Activated naive CD4-positive, alpha-beta T cell treated with anti-CD3 and anti-CD28 coated beads for 36 hours (primary cell): Measurements from ENCODE around the gene PCK1. TPM values are rescaled to one million over a fixed set of nuclear protein-coding genes. Genes with fewer than 3 reads are reported as not detected.

Experiments used
- CTCF ChIA-PET: fragments of 350-600 bp; sonication (Branson Sonifier 250); formaldehyde crosslinking; loops from one replicate; lab custom pipeline; 2021; ENCODE audit warnings: antibody characterized with exemption; lab: Charles Lee
- DNase-seq: peaks from one replicate; pipeline ENCODE4 v3.0.0-alpha.2; 2020
- H3K27ac Mint-ChIP-seq: one replicate; pipeline ENCODE4 v1.8.0; 2021; ENCODE audit warnings: mild to moderate bottlenecking, mixed read lengths
- H3K27me3 Mint-ChIP-seq: one replicate; pipeline ENCODE4 v1.8.0; 2021; ENCODE audit warnings: low read depth, mixed read lengths
- H3K36me3 Mint-ChIP-seq: one replicate; pipeline ENCODE4 v1.8.0; 2021; ENCODE audit warnings: low read depth, mixed read lengths
- H3K4me1 Mint-ChIP-seq: one replicate; pipeline ENCODE4 v1.8.0; 2021; ENCODE audit warnings: low read depth, mixed read lengths
- H3K4me3 Mint-ChIP-seq: one replicate; pipeline ENCODE4 v1.8.0; 2021; ENCODE audit warnings: mild to moderate bottlenecking, moderate library complexity, mixed read lengths
- H3K9me3 Mint-ChIP-seq: one replicate; pipeline ENCODE4 v1.8.0; 2021; ENCODE audit warnings: mixed read lengths
- intact Hi-C: fragments of 100-400 bp; cut with micrococcal nuclease; formaldehyde crosslinking; loops from one replicate; pipeline ENCODE4 v1.15.1; 2023
- total RNA-seq, 2 experiments: library from RNA; stranded (reverse); gene quantifications; one replicate each; pipeline ENCODE4 v1.2.3, GENCODE V29; 2021

The PCK1 gene
- total RNA-seq, 2 experiments from 2014 or later = not detected

DNA sequence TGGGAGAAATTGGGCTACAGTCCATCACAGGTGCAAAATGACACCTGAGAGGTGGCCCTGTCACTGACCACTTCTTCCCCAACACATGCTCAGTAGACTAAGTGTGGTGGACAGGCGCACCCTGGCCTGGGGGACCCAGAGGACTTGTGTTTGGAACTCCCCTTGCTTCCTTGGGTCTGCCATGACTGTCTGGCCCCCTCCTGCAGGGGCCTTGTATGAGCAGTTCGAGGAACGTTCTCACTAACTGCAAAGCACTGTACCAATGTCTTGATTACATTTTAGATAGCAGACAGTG lies 4.0 kb upstream of the PCK1 start:
- no peaks in the 10 kb centered on the region for H3K4me1 Mint-ChIP-seq
- CTCF ChIA-PET = no interaction called here
- H3K36me3 Mint-ChIP-seq = no peaks in the 10 kb centered on the region
- H3K4me3 Mint-ChIP-seq = no peak overlapping the region
- no peak overlapping the region for H3K27ac Mint-ChIP-seq
- H3K27me3 Mint-ChIP-seq = peaks cover 9% of the 10 kb centered on the region
- H3K9me3 Mint-ChIP-seq = no peaks in the 10 kb centered on the region
- DNase-seq = no peak
- intact Hi-C loops = no loop called here

DNA sequence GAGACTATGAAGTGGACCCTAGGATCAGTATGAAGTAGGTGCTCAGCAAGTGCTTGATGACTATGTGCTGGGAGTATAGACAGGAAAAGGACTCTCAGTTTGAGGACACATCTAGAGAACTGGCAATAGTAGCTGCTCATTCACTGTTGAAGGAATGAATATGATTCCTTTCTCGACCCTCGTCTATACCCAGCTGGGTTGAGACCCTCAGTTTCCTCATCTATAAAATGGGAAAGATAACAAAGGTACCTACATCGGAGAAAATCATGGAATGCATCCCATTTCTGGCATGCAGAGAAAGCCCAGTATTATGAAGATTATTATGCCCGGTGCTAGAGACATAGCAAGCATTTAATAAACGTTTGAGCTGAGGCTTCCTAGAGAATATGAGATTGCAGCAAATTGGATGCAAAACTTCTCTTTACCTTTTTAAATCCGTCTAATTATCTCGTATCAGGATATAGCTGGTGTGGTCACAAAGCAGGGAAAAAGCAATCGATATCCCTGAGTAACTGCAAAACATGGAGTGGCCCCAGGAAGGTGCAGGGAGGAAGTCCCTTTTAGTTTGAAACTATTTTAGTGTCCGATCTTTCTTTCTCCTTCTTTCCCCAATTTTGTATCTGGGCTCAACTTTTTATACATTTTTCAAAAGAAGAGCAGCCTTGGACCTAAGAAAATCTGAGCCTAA lies 2.8 kb upstream of the PCK1 start:
- CTCF ChIA-PET = no interaction called here
- no peak for DNase-seq
- Mint-ChIP-seq H3K4me1 (no peaks in the 10 kb centered on the region), H3K36me3 (no peaks in the 10 kb centered on the region), H3K27me3 (peaks cover 9% of the 10 kb centered on the region), H3K4me3 (no peak overlapping the region), H3K9me3 (no peaks in the 10 kb centered on the region), H3K27ac (no peak overlapping the region)
- intact Hi-C loops = no loop called here

DNA sequence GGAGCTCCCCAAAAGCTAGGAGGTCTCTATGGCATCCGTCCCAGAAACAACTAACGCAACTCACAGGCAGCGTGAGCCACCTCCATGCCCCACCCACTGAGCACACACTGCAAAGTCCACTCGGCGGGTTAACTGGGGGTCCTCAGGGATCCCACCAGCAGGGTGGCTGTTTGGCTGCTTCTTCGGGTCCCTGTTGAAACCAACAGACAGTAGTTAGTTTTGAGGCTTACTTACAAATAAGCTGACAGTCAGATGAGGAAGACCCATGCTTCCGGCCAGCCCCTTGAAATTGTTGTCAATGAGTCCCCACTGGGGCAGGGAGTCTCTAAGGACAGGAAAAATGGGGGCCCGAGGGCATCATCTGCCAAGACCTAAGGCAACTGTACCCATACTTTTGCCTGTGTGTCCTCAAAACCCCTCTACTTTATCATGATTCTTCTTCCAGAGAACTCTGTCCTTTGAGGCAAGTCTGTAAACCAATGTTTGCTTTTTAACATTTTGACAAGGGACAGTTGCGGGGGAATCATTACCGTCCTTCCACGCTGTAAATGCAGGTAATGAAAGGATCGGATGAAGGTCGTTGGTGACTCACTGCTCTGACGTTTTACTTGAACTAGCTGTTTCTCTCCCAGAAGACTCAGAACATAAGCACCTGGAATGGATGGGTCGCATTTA lies 2.2 kb upstream of the PCK1 start:
- no peaks in the 10 kb centered on the region for H3K36me3 Mint-ChIP-seq
- DNase-seq = no peak
- no peak overlapping the region for H3K4me3 Mint-ChIP-seq
- no peaks in the 10 kb centered on the region for H3K4me1 Mint-ChIP-seq
- no peak overlapping the region for H3K27ac Mint-ChIP-seq
- no peaks in the 10 kb centered on the region for H3K9me3 Mint-ChIP-seq
- intact Hi-C loops = no loop called here
- H3K27me3 Mint-ChIP-seq = peaks cover 9% of the 10 kb centered on the region
- CTCF ChIA-PET = no interaction called here

DNA sequence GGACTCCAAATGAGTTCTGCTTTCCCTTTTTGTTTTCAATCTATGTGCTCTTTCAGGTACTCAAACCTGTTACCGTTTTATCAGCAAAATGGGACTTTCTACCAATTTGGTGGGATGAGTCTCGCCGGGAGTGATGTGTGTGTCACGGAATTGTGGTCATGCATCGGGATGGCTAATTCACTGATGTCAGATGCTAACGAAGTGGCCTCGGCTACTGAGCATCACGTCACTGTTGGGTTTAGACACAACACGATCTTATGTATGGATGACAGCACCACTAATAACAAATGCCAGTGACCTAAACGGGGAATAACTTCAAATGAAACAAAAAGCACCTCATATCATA lies 1.6 kb upstream of the PCK1 start:
- Mint-ChIP-seq H3K4me3 (no peak overlapping the region), H3K36me3 (no peaks in the 10 kb centered on the region), H3K27me3 (peaks cover 9% of the 10 kb centered on the region), H3K9me3 (no peaks in the 10 kb centered on the region), H3K4me1 (no peaks in the 10 kb centered on the region), H3K27ac (no peak overlapping the region)
- no peak for DNase-seq
- CTCF ChIA-PET = no interaction called here
- intact Hi-C loops = no loop called here

DNA sequence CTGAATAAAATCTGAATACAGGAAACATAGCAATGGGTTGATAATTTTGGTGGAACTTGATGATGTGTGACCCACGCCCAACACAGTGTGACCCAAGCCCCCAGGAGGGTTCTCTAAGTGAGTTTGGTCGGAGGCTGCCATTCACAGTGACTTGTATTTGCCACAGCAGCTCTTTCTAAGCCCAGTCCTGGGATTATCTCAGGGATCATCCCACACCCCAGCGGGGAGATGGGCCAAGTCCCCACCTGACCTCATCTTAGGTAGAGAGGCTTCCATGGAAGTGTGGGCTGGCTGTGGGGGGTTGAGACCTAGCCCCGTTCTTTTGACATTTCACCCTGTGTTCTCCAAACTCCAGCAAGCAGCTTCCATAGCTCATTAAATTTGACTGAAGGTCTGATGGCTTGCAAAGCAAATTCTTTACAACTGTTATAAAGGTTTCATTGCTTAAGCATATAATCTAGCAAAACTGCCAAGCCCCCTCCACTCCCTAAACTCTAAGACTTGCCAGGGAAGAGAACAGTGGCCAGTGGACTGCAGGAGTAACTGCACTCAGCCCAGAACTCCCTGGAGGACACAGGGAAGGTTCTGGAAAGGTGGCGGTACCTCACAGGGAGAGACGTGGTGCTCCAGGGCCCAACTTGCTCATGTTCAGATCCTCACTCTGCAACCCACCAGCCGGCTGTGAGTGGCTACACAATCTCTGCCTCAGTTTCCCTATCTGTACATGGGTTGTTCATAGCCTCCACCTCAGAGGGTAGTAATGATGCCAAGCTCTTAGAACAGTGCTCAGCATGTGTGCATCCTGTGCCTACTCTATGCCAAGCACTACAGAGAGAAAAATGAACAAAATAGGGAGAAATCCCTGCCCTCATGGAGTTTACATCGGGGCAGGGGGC lies 1.0 kb upstream of the PCK1 start:
- Mint-ChIP-seq H3K4me1 (no peaks in the 10 kb centered on the region), H3K4me3 (no peak overlapping the region), H3K27ac (no peak overlapping the region), H3K27me3 (peaks cover 9% of the 10 kb centered on the region), H3K9me3 (no peaks in the 10 kb centered on the region), H3K36me3 (no peaks in the 10 kb centered on the region)
- DNase-seq = no peak
- intact Hi-C loops = no loop called here
- CTCF ChIA-PET = no interaction called here

DNA sequence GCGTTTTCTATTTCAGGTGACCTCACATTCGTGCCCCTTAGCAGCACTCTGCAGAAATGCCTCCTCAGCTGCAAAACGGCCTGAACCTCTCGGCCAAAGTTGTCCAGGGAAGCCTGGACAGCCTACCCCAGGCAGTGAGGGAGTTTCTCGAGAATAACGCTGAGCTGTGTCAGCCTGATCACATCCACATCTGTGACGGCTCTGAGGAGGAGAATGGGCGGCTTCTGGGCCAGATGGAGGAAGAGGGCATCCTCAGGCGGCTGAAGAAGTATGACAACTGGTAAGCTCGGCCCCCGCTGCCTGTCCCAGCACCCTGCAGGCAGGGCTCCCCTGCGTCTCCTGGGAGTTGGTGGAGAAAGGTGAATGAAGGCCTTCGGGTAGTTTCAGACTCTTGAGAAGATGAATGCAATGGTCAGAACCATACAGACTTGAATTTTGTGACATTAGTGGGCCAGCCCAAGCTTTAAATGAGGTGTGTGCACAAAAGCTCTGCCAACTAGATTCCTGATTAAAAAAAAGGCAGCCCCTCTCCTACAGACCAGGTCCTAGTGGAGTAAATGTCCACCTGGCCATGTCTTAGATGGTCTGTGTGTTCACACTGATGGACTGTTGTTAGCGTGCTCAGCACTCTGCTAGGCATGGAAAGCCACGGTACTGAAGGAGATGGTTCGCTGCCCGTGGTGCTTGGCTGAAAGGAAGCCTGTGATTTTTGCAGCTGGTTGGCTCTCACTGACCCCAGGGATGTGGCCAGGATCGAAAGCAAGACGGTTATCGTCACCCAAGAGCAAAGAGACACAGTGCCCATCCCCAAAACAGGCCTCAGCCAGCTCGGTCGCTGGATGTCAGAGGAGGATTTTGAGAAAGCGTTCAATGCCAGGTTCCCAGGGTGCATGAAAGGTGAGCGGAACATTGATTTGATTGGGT lies 708 bp downstream of the PCK1 start:
- Mint-ChIP-seq H3K9me3 (no peaks in the 10 kb centered on the region), H3K4me3 (no peak overlapping the region), H3K36me3 (no peaks in the 10 kb centered on the region), H3K27ac (no peak overlapping the region), H3K27me3 (peaks cover 9% of the 10 kb centered on the region), H3K4me1 (no peaks in the 10 kb centered on the region)
- intact Hi-C loops = no loop called here
- DNase-seq = no peak
- CTCF ChIA-PET = no interaction called here

GRCh38 chr20:57562541-57563465 lies 1.9 kb downstream of the PCK1 start:
- H3K4me1 Mint-ChIP-seq = no peaks in the 10 kb centered on the region
- H3K27me3 Mint-ChIP-seq = peaks cover 6% of the 10 kb centered on the region
- no peak overlapping the region for H3K4me3 Mint-ChIP-seq
- H3K27ac Mint-ChIP-seq = no peak overlapping the region
- no peak for DNase-seq
- H3K9me3 Mint-ChIP-seq = no peaks in the 10 kb centered on the region
- H3K36me3 Mint-ChIP-seq = no peaks in the 10 kb centered on the region
- CTCF ChIA-PET = no interaction called here
- intact Hi-C loops = no loop called here

- Mint-ChIP-seq H3K4me3 (no peak overlapping the region), H3K4me1 (no peaks in the 10 kb centered on the region), H3K9me3 (no peaks in the 10 kb centered on the region), H3K36me3 (no peaks in the 10 kb centered on the region), H3K27ac (no peak overlapping the region), H3K27me3 (peaks cover 6% of the 10 kb centered on the region)
- intact Hi-C loops = no loop called here
- CTCF ChIA-PET = no interaction called here
- DNase-seq = no peak
Measured at GRCh38 chr20:57563522-57563921, 2.6 kb downstream of the PCK1 start.

- Mint-ChIP-seq H3K4me1 (no peaks in the 10 kb centered on the region), H3K9me3 (no peaks in the 10 kb centered on the region), H3K36me3 (no peaks in the 10 kb centered on the region), H3K4me3 (no peak overlapping the region), H3K27me3 (peaks cover 6% of the 10 kb centered on the region), H3K27ac (no peak overlapping the region)
- intact Hi-C loops = no loop called here
- no peak for DNase-seq
- CTCF ChIA-PET = interaction anchor here (0.5 kb wide), 1 partner anchor 18 kb away, joined by 3 read pairs; no protein-coding TSS in a partner anchor
Measured at GRCh38 chr20:57564180-57564802, 3.4 kb downstream of the PCK1 start.

- Mint-ChIP-seq H3K4me1 (no peaks in the 10 kb centered on the region), H3K36me3 (no peaks in the 10 kb centered on the region), H3K27me3 (peaks cover 5% of the 10 kb centered on the region), H3K27ac (no peak overlapping the region), H3K4me3 (no peak overlapping the region), H3K9me3 (no peaks in the 10 kb centered on the region)
- CTCF ChIA-PET = interaction anchor here (0.7 kb wide), 1 partner anchor 99 kb away, joined by 3 read pairs; no protein-coding TSS in a partner anchor
- DNase-seq = no peak
- intact Hi-C loops = no loop called here
Measured at GRCh38 chr20:57564951-57565642, 4.2 kb downstream of the PCK1 start.

DNA sequence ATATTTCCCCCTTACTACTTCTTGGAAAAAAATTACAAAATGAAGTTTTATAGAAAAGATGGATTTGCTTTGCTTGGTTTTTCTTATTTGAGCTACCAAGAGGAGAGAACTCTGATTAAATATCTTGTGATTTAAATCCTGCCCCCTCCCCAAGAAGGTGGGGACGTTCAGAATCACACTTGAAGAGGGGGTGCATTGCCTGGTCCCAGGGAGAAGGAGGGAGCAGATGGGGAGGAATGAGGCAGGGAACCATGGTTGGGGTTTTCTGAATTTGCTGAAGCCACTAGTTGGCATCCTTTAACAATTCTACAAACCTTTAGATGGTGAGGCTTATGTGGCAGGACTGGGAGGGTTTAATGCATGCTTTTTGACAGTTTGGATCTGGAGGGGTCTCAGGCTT lies 5.5 kb downstream of the PCK1 start:
- Mint-ChIP-seq H3K27me3 (peaks cover 5% of the 10 kb centered on the region), H3K36me3 (no peaks in the 10 kb centered on the region), H3K9me3 (no peaks in the 10 kb centered on the region), H3K4me3 (no peak overlapping the region), H3K4me1 (no peaks in the 10 kb centered on the region), H3K27ac (no peak overlapping the region)
- CTCF ChIA-PET = no interaction called here
- DNase-seq = no peak
- intact Hi-C loops = no loop called here
